ENCODE data around the gene RASGRP3.

- TF ChIP-seq, protein P1, sequence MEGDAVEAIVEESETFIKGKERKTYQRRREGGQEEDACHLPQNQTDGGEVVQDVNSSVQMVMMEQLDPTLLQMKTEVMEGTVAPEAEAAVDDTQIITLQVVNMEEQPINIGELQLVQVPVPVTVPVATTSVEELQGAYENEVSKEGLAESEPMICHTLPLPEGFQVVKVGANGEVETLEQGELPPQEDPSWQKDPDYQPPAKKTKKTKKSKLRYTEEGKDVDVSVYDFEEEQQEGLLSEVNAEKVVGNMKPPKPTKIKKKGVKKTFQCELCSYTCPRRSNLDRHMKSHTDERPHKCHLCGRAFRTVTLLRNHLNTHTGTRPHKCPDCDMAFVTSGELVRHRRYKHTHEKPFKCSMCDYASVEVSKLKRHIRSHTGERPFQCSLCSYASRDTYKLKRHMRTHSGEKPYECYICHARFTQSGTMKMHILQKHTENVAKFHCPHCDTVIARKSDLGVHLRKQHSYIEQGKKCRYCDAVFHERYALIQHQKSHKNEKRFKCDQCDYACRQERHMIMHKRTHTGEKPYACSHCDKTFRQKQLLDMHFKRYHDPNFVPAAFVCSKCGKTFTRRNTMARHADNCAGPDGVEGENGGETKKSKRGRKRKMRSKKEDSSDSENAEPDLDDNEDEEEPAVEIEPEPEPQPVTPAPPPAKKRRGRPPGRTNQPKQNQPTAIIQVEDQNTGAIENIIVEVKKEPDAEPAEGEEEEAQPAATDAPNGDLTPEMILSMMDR (IDR thresholded peaks at IDR 0.05): no peak
- TF ChIP-seq ZFX (IDR thresholded peaks at IDR 0.05; ENCODE audit: borderline replicate concordance): no peak
Measured at GRCh38 chr2:33511141-33511540, 34.7 kb downstream of the RASGRP3 start.
